ENCODE measurements around the gene VARS2.

Gene VARS2

GRCh38 chr6:30927080-30927479 is 13.0 kb downstream of the VARS2 start:
- in situ Hi-C loops (cut with MboI; ENCODE audit: low sequenced_read_pairs): loop anchor here (25.0 kb wide), 1 partner anchor 135 kb away; no protein-coding TSS in a partner anchor

DNA sequence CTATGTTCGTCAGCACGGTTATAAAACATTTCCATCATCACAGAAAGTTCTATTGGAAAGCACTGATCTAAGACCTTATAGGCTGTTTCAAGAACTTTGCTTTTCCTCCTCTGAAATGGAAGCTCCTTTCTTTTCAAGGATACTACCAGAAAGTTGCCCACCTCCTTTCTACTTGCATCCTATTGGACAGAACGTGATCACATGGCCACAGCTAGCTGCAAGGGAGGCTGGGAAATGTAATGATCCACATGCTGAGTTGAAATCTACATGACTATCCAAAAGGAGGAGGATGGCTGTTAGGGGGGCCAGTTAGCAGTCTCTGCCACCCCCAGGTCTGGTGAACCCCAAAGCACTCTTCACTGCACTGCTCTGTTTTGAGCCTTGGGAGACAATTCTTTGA is 14.6 kb downstream of the VARS2 start:
- in situ Hi-C loops (cut with MboI; ENCODE audit: low sequenced_read_pairs): loop anchor here (25.0 kb wide), 1 partner anchor 134 kb away; no protein-coding TSS in a partner anchor

GRCh38 chr6:30930506-30930905 is 16.5 kb downstream of the VARS2 start:
- in situ Hi-C loops (cut with MboI; ENCODE audit: low sequenced_read_pairs): loop anchor here (25.0 kb wide), 1 partner anchor 132 kb away; no protein-coding TSS in a partner anchor

DNA sequence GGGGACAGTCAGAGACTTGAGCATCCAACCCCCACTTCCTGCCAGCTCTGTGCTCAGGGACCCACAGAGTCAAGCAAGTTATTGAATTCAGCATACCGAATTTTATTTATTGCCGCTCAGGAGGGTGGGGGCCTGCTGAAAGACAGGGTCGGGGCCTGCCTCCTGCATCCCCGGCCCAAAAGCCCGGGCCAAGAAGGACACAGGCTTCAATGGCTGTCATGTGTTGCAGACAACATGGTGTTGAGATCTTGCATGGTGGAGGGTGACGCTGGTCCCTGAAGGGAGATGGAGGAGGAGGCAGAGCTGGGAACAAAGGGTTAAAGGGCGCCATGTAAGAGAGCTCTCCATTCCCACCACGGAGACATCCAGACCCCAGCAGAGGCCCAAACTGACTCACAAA is 17.2 kb downstream of the VARS2 start:
- in situ Hi-C loops (cut with MboI; ENCODE audit: low sequenced_read_pairs): loop anchor here (25.0 kb wide), 1 partner anchor 131 kb away; no protein-coding TSS in a partner anchor

DNA sequence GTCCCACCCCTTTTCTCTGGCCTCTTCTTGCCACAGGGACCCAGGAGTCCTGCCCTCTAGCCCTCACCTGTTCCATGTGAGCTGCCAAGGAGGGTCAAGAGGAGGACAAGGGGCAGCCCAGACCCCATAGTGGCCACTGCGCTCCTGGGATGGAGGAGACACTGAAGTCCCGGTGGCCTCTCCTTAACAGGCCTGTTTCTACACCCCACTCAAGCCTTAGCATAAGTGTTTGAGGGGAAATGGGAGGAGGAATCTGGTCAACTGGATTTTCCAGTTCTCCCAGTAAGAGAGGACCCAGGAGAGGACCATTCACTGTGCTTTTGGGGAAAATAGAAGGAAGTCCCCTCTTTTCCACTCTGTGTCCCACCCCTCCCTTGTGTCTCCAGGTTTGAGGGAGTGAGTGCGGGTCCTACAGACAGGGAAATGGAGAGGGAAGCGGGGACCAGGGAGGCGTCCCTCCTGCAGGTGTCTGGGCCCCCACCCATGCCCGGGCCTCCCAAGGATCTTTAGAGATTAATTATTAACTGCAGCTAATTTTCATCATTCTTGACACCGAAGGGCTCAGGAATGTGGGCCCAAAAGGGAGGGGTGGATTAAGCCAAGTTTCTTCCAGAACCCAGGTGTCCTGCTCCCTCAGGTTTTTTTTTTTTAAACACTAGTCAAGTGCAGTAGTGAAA is 18.1 kb downstream of the VARS2 start, which contains the start of gene SFTA2:
Gene SFTA2, minus strand, starts transcription at position 202 of the 677 bp plus-strand sequence. Its CDS starts 74 bp downstream, at position 128.
- in situ Hi-C loops (cut with MboI; ENCODE audit: low sequenced_read_pairs): loop anchor here (25.0 kb wide), 1 partner anchor 130 kb away; no protein-coding TSS in a partner anchor

- in situ Hi-C loops (cut with MboI; ENCODE audit: low sequenced_read_pairs): loop anchor here (25.0 kb wide), 1 partner anchor 129 kb away; no protein-coding TSS in a partner anchor
Measured at GRCh38 chr6:30932665-30933365, 18.8 kb downstream of the VARS2 start.

- in situ Hi-C loops (cut with MboI; ENCODE audit: low sequenced_read_pairs): loop anchor here (25.0 kb wide), 1 partner anchor 127 kb away; no protein-coding TSS in a partner anchor
Measured at GRCh38 chr6:30935018-30935417, 21.0 kb downstream of the VARS2 start.

- in situ Hi-C loops (cut with MboI; ENCODE audit: low sequenced_read_pairs): loop anchor here (25.0 kb wide), 1 partner anchor 125 kb away; no protein-coding TSS in a partner anchor
Measured at GRCh38 chr6:30937265-30937664, 23.2 kb downstream of the VARS2 start.

- in situ Hi-C loops (cut with MboI; ENCODE audit: low sequenced_read_pairs): loop anchor here (25.0 kb wide), 1 partner anchor 124 kb away; no protein-coding TSS in a partner anchor
Measured at GRCh38 chr6:30938730-30939129, 24.7 kb downstream of the VARS2 start.

DNA sequence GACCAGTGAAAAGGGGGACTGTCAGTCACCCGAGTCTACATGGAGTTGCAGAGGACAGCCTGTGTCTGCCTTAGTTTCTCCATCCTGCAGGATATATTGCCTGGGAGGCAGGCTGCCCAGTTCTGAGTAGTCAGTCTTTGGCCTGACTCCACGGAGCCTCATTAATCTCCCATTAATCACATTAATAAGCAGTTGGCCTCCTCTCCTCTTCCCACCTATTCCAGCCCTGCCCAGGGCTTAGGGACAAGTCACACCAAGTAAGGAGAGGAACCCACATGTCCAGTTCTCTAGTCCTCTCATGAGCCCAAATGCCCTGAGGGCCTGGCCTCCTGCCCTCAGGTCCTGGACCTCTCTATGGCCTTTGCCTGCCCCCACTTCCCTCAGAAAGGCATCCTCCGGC is 25.4 kb downstream of the VARS2 start:
- in situ Hi-C loops (cut with MboI; ENCODE audit: low sequenced_read_pairs): loop anchor here (25.0 kb wide), 1 partner anchor 123 kb away; no protein-coding TSS in a partner anchor

DNA sequence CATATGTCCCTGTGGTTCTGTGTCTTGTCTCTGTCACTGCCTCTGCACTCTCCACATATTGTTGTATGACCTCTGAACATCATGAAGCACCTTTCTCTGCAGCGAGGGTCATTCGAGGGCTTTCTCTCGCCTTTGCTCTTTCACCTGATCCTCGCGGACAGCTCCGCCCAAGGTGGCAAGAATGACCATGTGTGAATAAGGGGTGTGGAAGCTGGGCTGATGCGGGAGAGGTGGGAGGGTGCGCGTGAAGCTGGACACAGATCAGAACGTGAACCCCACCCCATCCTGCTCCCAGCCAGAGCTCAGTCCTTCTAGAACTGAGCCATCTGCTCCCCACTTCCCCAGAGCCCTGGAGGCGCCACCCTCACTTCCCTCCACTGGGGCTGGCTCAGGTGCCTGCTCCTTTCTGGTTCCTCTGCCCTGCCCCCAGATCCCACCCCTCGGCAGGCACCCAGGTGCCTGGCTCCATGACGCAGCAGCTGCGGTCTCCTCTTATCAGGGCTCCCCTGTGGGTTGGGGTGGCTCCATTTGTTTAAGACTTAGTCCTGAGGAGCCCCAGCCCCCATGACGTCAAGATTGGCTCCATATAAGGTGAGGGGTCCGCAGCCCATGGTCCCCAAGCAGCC is 26.4 kb downstream of the VARS2 start, which contains the start of gene MUCL3:
Gene MUCL3, plus strand, starts transcription at position 613 of the 626 bp plus-strand sequence. CDS start 27 bp downstream, outside the sequence.
- in situ Hi-C loops (cut with MboI; ENCODE audit: low sequenced_read_pairs): loop anchor here (25.0 kb wide), 1 partner anchor 122 kb away; no protein-coding TSS in a partner anchor

DNA sequence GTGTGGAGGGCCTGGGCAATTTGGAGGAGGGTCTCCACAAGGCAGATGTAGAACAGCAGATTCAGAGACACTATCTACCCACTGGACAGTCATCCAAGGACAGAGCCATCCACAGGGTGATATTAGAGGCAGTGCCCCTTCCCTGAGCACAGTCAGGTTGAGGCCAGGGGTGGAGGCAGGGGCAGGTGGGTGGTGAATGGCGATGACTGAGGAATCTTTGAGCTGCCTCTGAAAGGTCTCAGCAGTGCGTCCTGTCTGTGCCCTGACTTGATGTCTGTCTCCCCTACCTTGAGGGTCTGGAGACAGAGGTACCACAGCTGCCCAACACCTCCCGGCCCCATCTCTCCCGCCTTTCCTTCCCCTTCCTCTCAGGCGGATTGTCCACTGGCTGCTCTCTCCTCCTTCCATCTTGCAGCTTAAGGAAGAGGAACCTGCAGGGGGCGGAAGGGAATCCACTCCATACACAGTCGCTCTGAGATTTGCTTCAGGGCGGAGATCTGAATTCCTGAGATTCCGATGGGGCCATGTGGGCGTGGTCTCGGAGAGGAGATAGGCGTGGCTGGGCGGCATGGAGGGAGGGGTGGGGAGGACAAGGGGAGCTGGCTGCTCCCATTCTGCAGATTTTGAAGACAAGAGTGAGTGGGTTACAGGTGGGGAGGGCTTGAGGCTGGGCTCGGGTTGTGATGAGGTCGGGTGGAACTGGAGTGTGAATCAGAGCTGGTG is 28.5 kb downstream of the VARS2 start:
- in situ Hi-C loops (cut with MboI; ENCODE audit: low sequenced_read_pairs): loop anchor here (25.0 kb wide), 1 partner anchor 120 kb away; no protein-coding TSS in a partner anchor

DNA sequence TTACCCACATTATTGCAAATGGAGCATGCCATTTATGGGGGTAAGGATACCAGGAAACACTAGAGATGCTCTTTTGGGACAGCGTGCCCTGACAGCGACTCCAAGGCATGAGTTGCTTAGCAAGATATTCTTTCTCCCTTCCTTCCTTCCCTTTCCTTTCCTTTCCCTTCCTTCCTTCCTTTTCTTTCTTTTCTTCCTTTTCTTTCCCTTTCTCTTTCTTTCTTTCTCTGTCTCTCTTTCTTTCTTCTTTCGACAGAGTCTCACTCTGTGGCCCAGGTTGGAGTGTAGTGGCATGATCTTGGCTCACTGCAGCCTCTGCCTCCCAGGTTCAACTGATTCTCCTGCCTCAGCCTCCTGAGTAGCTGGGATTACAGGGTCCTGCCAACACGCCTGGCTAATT is 30.0 kb downstream of the VARS2 start:
- in situ Hi-C loops (cut with MboI; ENCODE audit: low sequenced_read_pairs): loop anchor here (25.0 kb wide), 1 partner anchor 118 kb away; no protein-coding TSS in a partner anchor

DNA sequence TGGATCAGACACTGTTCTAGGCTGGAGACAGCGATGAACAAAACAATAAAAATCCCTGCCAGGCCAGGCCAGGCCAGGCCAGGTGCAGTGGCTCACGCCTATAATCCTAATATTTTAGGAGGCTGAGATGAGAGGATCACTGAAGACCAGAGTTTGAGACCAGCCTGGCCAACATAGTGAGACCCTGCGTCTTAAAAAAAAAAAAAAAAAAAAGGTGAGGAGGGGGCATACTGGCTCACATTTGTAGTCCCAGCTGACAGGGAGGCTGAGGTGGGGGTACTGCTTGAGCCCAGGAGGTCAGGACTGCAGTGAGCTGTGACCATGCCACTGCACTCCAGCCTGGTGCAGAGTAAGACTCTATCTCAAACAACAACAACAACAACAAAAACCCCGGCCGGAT is 31.2 kb downstream of the VARS2 start:
- in situ Hi-C loops (cut with MboI; ENCODE audit: low sequenced_read_pairs): loop anchor here (25.0 kb wide), 1 partner anchor 117 kb away; no protein-coding TSS in a partner anchor

- in situ Hi-C loops (cut with MboI; ENCODE audit: low sequenced_read_pairs): loop anchor here (25.0 kb wide), 1 partner anchor 115 kb away; no protein-coding TSS in a partner anchor
Measured at GRCh38 chr6:30947231-30947630, 33.2 kb downstream of the VARS2 start.

- in situ Hi-C loops (cut with MboI; ENCODE audit: low sequenced_read_pairs): loop anchor here (25.0 kb wide), 1 partner anchor 113 kb away; no protein-coding TSS in a partner anchor
Measured at GRCh38 chr6:30948811-30949210, 34.8 kb downstream of the VARS2 start.

DNA sequence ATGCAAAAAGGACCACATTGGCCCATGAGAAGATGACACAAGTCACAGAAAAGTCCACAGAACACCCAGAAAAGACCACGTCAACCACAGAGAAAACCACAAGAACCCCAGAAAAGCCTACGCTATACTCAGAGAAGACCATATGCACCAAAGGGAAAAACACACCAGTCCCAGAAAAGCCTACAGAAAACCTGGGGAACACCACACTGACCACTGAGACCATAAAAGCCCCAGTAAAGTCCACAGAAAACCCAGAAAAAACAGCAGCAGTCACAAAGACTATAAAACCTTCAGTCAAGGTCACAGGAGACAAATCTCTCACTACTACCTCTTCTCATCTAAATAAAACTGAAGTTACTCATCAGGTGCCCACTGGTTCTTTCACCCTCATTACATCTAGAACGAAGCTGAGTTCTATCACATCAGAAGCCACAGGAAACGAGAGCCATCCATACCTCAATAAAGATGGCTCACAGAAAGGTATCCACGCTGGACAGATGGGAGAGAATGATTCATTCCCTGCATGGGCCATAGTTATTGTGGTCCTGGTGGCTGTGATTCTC is 38.0 kb downstream of the VARS2 start:
- in situ Hi-C loops (cut with MboI; ENCODE audit: low sequenced_read_pairs): no loop called here

GRCh38 chr6:30954631-30955366 is 40.8 kb downstream of the VARS2 start:
- in situ Hi-C loops (cut with MboI; ENCODE audit: low sequenced_read_pairs): no loop called here

All from hTERT RPE-1 (cell line).